K562 (cell line): ENCODE measurements around the gene CXXC1. TPM values are rescaled to one million over a fixed set of nuclear protein-coding genes. Genes with fewer than 3 reads are reported as not detected.

ENCODE experiments used
- ASH1L ChIP-seq: fragments of 450-650 bp; IDR thresholded peaks from 2 replicates; pipeline ENCODE4 v1.6.1; 2018; ENCODE audit warnings: borderline replicate concordance, mild to moderate bottlenecking, low read depth; ENCODE audit not compliant: partially characterized antibody
- GABPA ChIP-seq: fragments of 200-800 bp; sonication (Bioruptor generic); conservative IDR thresholded peaks from 2 replicates; pipeline ENCODE4 v1.6.1; 2016; ENCODE audit warnings: low read depth, missing genetic modification characterization, missing compliant biosample characterization
- JUNB ChIP-seq: fragments of 450-650 bp; formaldehyde crosslinking; conservative IDR thresholded peaks from 2 replicates; pipeline ENCODE4 v1.4.0; 2020; ENCODE audit warnings: mild to moderate bottlenecking
- KAT7 ChIP-seq: sonication (generic); formaldehyde crosslinking; IDR thresholded peaks from 2 replicates; pipeline ENCODE4 v1.8.0; 2022; ENCODE audit warnings: missing genetic modification reagents, mild to moderate bottlenecking, borderline replicate concordance
- MGA ChIP-seq: fragments of 450-650 bp; IDR thresholded peaks from 2 replicates; pipeline ENCODE4 v1.6.1; 2016; ENCODE audit warnings: mild to moderate bottlenecking, moderate library complexity
- TEAD4 ChIP-seq, 2 experiments: sonication (generic) in 1 of 2; formaldehyde crosslinking in 1 of 2; IDR thresholded peaks; 2 replicates each; pipeline versions ENCODE4 v1.6.1 to v1.8.0; 2012 to 2022; ENCODE audit warnings: borderline replicate concordance in 1 of 2, inconsistent platforms in 1 of 2, low read length in 1 of 2, mild to moderate bottlenecking in 1 of 2, missing genetic modification reagents in 1 of 2
- YY1 ChIP-seq, 3 experiments: IDR thresholded peaks; 2 replicates each; pipeline ENCODE4 v1.6.1; 2011; ENCODE audit warnings: low read length in 2 of 3, mild to moderate bottlenecking in 2 of 3, moderate library complexity in 2 of 3, borderline replicate concordance in 1 of 3, control low read depth in 1 of 3, low read depth in 1 of 3; ENCODE audit not compliant: insufficient read depth in 3 of 3, insufficient replicate concordance in 2 of 3, control insufficient read depth in 1 of 3, insufficient read length in 1 of 3; ENCODE audit errors: extremely low read depth in 1 of 3
- ZNF431 ChIP-seq: sonication (generic); formaldehyde crosslinking; IDR thresholded peaks from 2 replicates; pipeline ENCODE4 v1.8.0; 2022; ENCODE audit warnings: mild to moderate bottlenecking, missing genetic modification reagents
- polyA plus RNA-seq, 8 experiments: library from polyadenylated mRNA; depleted of rRNA in 4 of 8; stranded (reverse) in 5 of 8; unstranded in 3 of 8; fragments of >200 nt; fragmentation: Nextera tagmentation in 2 of 8; fragmentation: Illumina TruSeq in 1 of 8; extraction: Ambion mirVana in 2 of 8; extraction: Trizol in 1 of 8; gene quantifications; 2 replicates each; pipeline versions ENCODE4 v1.2.1 to v1.2.3, GENCODE V29; 2011 to 2014; ENCODE audit warnings: inconsistent platforms in 1 of 8, missing spikeins in 1 of 8
- total RNA-seq, 7 experiments: library from RNA; depleted of rRNA in 6 of 7; stranded (reverse); fragments of >200 nt in 6 of 7; fragmentation: Illumina TruSeq in 2 of 7; extraction: Trizol in 2 of 7; gene quantifications; 2 replicates each; pipeline versions ENCODE4 v1.2.1 to v1.2.3, GENCODE V29; 2011 to 2021; ENCODE audit warnings: low replicate concordance in 1 of 7
- TF ChIP-seq, protein P1 (sequence below): fragments of 450-650 bp; IDR thresholded peaks from 2 replicates; pipeline ENCODE4 v1.6.1; 2018; ENCODE audit not compliant: partially characterized antibody

The CXXC1 gene
- total and polyA plus RNA-seq, 9 of the 15 experiments (the other 6 are each of a cell fraction or from before 2014, with no cell fraction given) = 3.4 to 81.0 (median 34.1) TPM

- TF ChIP-seq MGA (peak; percentile 92), JUNB (CRISPR knock-in tag) (no peak), GABPA (peak; percentile 92), KAT7 (CRISPR knock-in tag) (no peak), TEAD4 (IDR thresholded peaks at IDR 0.05; ENCODE audit: low read length) (peak; percentile 63), TEAD4 (CRISPR knock-in tag; IDR thresholded peaks at IDR 0.05; ENCODE audit: borderline replicate concordance) (no peak), ZNF431 (CRISPR knock-in tag) (0 out of 2 replicates have a peak, but pooled peaks have one; percentile 30), YY1 (IDR thresholded peaks at IDR 0.05; ENCODE audit: borderline replicate concordance in 1 of 3, control insufficient read depth in 1 of 3, extremely low read depth in 1 of 3, insufficient read depth in 3 of 3, insufficient read length in 1 of 3, insufficient replicate concordance in 2 of 3, low read depth in 1 of 3, low read length in 2 of 3) (peak; percentile 100), ASH1L (peak; percentile 53)
- TF ChIP-seq, protein P1, sequence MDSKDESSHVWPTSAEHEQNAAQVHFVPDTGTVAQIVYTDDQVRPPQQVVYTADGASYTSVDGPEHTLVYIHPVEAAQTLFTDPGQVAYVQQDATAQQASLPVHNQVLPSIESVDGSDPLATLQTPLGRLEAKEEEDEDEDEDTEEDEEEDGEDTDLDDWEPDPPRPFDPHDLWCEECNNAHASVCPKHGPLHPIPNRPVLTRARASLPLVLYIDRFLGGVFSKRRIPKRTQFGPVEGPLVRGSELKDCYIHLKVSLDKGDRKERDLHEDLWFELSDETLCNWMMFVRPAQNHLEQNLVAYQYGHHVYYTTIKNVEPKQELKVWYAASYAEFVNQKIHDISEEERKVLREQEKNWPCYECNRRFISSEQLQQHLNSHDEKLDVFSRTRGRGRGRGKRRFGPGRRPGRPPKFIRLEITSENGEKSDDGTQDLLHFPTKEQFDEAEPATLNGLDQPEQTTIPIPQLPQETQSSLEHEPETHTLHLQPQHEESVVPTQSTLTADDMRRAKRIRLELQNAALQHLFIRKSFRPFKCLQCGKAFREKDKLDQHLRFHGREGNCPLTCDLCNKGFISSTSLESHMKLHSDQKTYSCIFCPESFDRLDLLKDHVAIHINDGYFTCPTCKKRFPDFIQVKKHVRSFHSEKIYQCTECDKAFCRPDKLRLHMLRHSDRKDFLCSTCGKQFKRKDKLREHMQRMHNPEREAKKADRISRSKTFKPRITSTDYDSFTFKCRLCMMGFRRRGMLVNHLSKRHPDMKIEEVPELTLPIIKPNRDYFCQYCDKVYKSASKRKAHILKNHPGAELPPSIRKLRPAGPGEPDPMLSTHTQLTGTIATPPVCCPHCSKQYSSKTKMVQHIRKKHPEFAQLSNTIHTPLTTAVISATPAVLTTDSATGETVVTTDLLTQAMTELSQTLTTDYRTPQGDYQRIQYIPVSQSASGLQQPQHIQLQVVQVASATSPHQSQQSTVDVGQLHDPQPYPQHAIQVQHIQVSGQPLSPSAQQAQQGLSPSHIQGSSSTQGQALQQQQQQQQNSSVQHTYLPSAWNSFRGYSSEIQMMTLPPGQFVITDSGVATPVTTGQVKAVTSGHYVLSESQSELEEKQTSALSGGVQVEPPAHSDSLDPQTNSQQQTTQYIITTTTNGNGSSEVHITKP = peak; percentile 36
Observed at GRCh38 chr18:50287441-50288347, at the start of gene CXXC1 (continued).
